IMR-90 (cell line): ENCODE measurements around the gene ZNF410. TPM values are rescaled to one million over a fixed set of nuclear protein-coding genes. Genes with fewer than 3 reads are reported as not detected.
"Not testable (repeated sequence)": the region's sequence is repeated elsewhere in the genome, so short reads cannot be mapped to it uniquely, and the experiment has no call there.

ENCODE experiments used
- ATAC-seq: fragments of 200-7000 bp; cut with Tn5 transposase; 2 replicates; pipeline ENCODE4 v1.9.1; 2020; ENCODE audit warnings: low read depth, mild to moderate bottlenecking, moderate library complexity
- BruUV-seq: library from RNA; stranded (reverse); fragments of 400-500 nt; replicated peaks from 2 replicates; lab custom pipeline; 2021; lab: Mats Ljungman, UMichigan
- CTCF ChIA-PET: fragments of 300-600 bp; formaldehyde crosslinking; extraction: SDS; loops from one replicate; lab custom pipeline; 2021; ENCODE audit warnings: antibody characterized with exemption; lab: Yijun Ruan, JAX
- POLR2A ChIA-PET: fragments of 300-600 bp; sonication (Branson Sonifier 250); formaldehyde crosslinking; loops from one replicate; lab custom pipeline; 2022; ENCODE audit warnings: antibody characterized with exemption; ENCODE audit not compliant: unreplicated experiment; lab: Charles Lee
- DNase-seq: peaks from one replicate; pipeline ENCODE4 v3.0.0; 2013
- H2AFZ ChIP-seq: replicated peaks from 2 replicates; pipeline ENCODE3; 2013; ENCODE audit warnings: low read length, mild to moderate bottlenecking; ENCODE audit not compliant: poor library complexity
- H2AK5ac ChIP-seq: 2 replicates; pipeline ENCODE4 v1.6.1; 2013; ENCODE audit warnings: low read depth, low read length, inconsistent platforms
- H2AK9ac ChIP-seq: replicated peaks from 2 replicates; pipeline ENCODE3; 2013; ENCODE audit warnings: mild to moderate bottlenecking, low read depth, low read length, moderate library complexity; ENCODE audit not compliant: poor library complexity
- H2BK120ac ChIP-seq: 2 replicates; pipeline ENCODE4 v1.6.1; 2013; ENCODE audit warnings: low read depth, low read length, inconsistent platforms
- H2BK15ac ChIP-seq: 3 replicates; pipeline ENCODE4 v1.6.1; 2013; ENCODE audit warnings: low read depth, low read length, inconsistent platforms
- H2BK20ac ChIP-seq: 2 replicates; pipeline ENCODE4 v1.6.1; 2013; ENCODE audit warnings: low read depth, mild to moderate bottlenecking, inconsistent platforms, low read length, moderate library complexity
- H2BK5ac ChIP-seq: 2 replicates; pipeline ENCODE4 v1.6.1; 2013; ENCODE audit warnings: mild to moderate bottlenecking, low read depth, low read length, inconsistent platforms; ENCODE audit not compliant: poor library complexity, severe bottlenecking
- H3K14ac ChIP-seq: replicated peaks from 2 replicates; pipeline ENCODE4 v1.6.1; 2013; ENCODE audit warnings: low read depth, low read length, inconsistent platforms
- H3K18ac ChIP-seq: 2 replicates; pipeline ENCODE4 v1.6.1; 2013; ENCODE audit warnings: low read depth, low read length, control low read depth
- H3K23ac ChIP-seq: 2 replicates; pipeline ENCODE4 v1.6.1; 2013; ENCODE audit warnings: low read depth, low read length, inconsistent platforms
- H3K27ac ChIP-seq: 2 replicates; pipeline ENCODE4 v1.5.1; 2013; ENCODE audit warnings: mild to moderate bottlenecking, control low read depth, low read length; ENCODE audit not compliant: insufficient read depth
- H3K27me3 ChIP-seq: 2 replicates; pipeline ENCODE4 v1.6.1; 2013; ENCODE audit warnings: low read length; ENCODE audit not compliant: control insufficient read depth, insufficient read depth
- H3K36me3 ChIP-seq: 2 replicates; pipeline ENCODE4 v1.6.1; 2013; ENCODE audit warnings: low read length, mixed read lengths; ENCODE audit not compliant: control insufficient read depth, insufficient read depth
- H3K4ac ChIP-seq: 2 replicates; pipeline ENCODE4 v1.6.1; 2013; ENCODE audit warnings: low read depth, low read length, inconsistent platforms
- H3K4me1 ChIP-seq: 2 replicates; pipeline ENCODE4 v1.6.1; 2013; ENCODE audit warnings: low read length, mixed read lengths; ENCODE audit not compliant: control insufficient read depth, insufficient read depth
- H3K4me2 ChIP-seq: 2 replicates; pipeline ENCODE4 v1.6.1; 2013; ENCODE audit warnings: low read depth, mild to moderate bottlenecking, control low read depth, low read length, moderate library complexity
- H3K4me3 ChIP-seq: 2 replicates; pipeline ENCODE4 v1.5.1; 2013; ENCODE audit warnings: low read depth, mild to moderate bottlenecking, control low read depth, low read length, moderate library complexity; ENCODE audit not compliant: insufficient read depth
- H3K56ac ChIP-seq: 2 replicates; pipeline ENCODE4 v1.6.1; 2013; ENCODE audit warnings: low read length, inconsistent platforms; ENCODE audit not compliant: insufficient read depth; ENCODE audit errors: extremely low read depth
- H3K79me1 ChIP-seq, 2 experiments: 2 replicates each; pipeline ENCODE4 v1.6.1; 2013; ENCODE audit warnings: low read length in 2 of 2, inconsistent platforms in 1 of 2, low read depth in 1 of 2
- H3K9ac ChIP-seq: 2 replicates; pipeline ENCODE4 v1.6.1; 2013; ENCODE audit warnings: low read depth, low read length, control low read depth
- H3K9me1 ChIP-seq: 2 replicates; pipeline ENCODE4 v1.6.1; 2013; ENCODE audit warnings: low read length, inconsistent platforms; ENCODE audit not compliant: insufficient read depth
- H3K9me3 ChIP-seq: 2 replicates; pipeline ENCODE4 v1.6.1; 2013; ENCODE audit warnings: low read length; ENCODE audit not compliant: control insufficient read depth, insufficient read depth
- H4K20me1 ChIP-seq: 2 replicates; pipeline ENCODE4 v1.6.1; 2013; ENCODE audit warnings: low read length, inconsistent platforms; ENCODE audit not compliant: insufficient read depth
- H4K5ac ChIP-seq: 2 replicates; pipeline ENCODE4 v1.6.1; 2013; ENCODE audit warnings: mild to moderate bottlenecking, low read depth, low read length, control low read depth
- H4K8ac ChIP-seq, 2 experiments: 2 replicates each; pipeline ENCODE4 v1.6.1; 2013; ENCODE audit warnings: low read depth in 2 of 2, low read length in 2 of 2, control low read depth in 1 of 2, inconsistent platforms in 1 of 2
- H4K91ac ChIP-seq: 2 replicates; pipeline ENCODE4 v1.6.1; 2013; ENCODE audit warnings: low read depth, low read length, inconsistent platforms; ENCODE audit not compliant: insufficient read depth
- FOS ChIP-seq: fragments of 150-350 bp; IDR thresholded peaks from 2 replicates; pipeline ENCODE4 v1.6.1; 2016; ENCODE audit warnings: low read depth, low read length
- RCOR1 ChIP-seq: IDR thresholded peaks from 2 replicates; pipeline ENCODE4 v1.6.1; 2012; ENCODE audit warnings: mild to moderate bottlenecking, low read length, improper control_type of control experiment; ENCODE audit not compliant: insufficient replicate concordance
- SMC3 ChIP-seq: fragments of 150-350 bp; IDR thresholded peaks from 2 replicates; pipeline ENCODE4 v1.6.1; 2016; ENCODE audit warnings: low read depth, mild to moderate bottlenecking, antibody characterized with exemption, low read length, moderate library complexity
- WGBS, 2 experiments: methylation state at CpG; one replicate each; pipeline versions ENCODE4 v1.1.5 to v1.1.7; 2013; ENCODE audit warnings: missing lambda C conversion rate in 2 of 2; ENCODE audit not compliant: insufficient read length in 1 of 2; ENCODE audit errors: extremely low coverage in 2 of 2; 5-methylcytosine and 5-hydroxymethylcytosine counted together
- dilution Hi-C: fragments of 300-500 bp; cut with HindIII; formaldehyde crosslinking; loops from one replicate; pipeline ENCODE4 v1.14.3; 2018; ENCODE audit warnings: low sequenced_read_pairs; ENCODE audit not compliant: unreplicated experiment
- in situ Hi-C: fragments of 300-500 bp; cut with MboI; formaldehyde crosslinking; loops from 3 replicates; pipeline ENCODE4 v1.14.3; 2019; ENCODE audit warnings: low sequenced_read_pairs, inconsistent platforms, mixed read lengths
- intact Hi-C: fragments of 100-400 bp; cut with micrococcal nuclease; formaldehyde crosslinking; loops from 2 replicates; pipeline ENCODE4 v1.10.0; 2022
- polyA plus RNA-seq, 3 experiments: library from polyadenylated mRNA; depleted of rRNA; stranded (reverse); fragments of >200 nt; gene quantifications; 2 replicates each; pipeline ENCODE4 v1.2.3, GENCODE V29; 2012; ENCODE audit warnings: low replicate concordance in 1 of 3
- total RNA-seq: library from RNA; depleted of rRNA; stranded (reverse); fragments of >200 nt; gene quantifications from 2 replicates; pipeline ENCODE4 v1.2.3, GENCODE V29; 2012
- TF ChIP-seq, protein P1 (sequence below): conservative IDR thresholded peaks from 2 replicates; pipeline ENCODE4 v1.5.1; 2012; ENCODE audit warnings: mild to moderate bottlenecking, low read depth, low read length, improper control_type of control experiment

ZNF410 gene
- total and polyA plus RNA-seq, 2 of the 4 experiments (the other 2 are of a cell fraction): 27.9 to 89.1 TPM

DNA sequence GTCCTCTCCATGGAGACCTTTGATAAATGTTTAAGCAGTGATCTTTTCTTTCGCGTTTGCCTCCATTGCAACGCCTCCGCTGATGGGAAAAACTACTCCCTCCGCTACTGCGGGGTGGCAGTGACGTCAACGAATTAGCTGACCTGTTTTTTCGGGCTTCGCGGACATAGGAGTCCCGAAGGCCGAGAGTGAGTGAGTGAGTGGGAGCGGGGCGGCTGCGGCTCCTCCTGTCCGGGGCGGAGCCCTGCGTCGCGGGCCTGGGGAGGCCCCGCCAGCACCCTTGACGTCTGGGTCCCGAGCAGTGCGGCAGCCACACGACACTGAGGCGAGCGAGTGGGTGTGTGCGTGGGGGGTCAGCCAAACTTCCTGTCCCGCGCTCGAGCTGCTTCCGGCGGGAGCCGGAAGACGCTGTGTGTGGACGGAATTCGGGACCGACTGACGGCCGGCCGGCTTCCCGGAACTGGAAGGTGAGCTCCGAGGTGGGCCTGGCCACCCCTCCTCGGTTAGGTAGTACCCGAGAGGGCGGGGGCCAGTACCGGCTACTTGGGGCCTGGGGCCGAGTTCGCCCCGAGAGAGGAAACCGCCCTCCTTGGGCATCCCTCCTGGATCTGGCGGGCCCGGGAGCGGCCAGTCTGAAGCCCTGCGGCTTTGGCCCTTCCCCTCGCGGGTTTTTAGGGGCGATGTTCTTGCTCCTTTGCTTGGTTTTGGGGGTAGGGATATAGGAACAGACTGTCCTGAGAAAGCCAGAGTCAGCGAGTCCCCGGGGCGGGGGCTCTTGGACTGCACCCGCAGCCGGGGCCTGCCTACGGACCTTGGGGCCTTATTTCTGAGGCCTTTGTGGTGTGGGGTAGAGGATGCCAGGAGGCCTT lies at the start of gene ZNF410 (continued):
- TF ChIP-seq SMC3: 0 out of 2 replicates have a peak, but pooled peaks have one; percentile 16
- TF ChIP-seq FOS: peak; percentile 49; the same call in 1 of the 2 replicates
- TF ChIP-seq, protein P1, sequence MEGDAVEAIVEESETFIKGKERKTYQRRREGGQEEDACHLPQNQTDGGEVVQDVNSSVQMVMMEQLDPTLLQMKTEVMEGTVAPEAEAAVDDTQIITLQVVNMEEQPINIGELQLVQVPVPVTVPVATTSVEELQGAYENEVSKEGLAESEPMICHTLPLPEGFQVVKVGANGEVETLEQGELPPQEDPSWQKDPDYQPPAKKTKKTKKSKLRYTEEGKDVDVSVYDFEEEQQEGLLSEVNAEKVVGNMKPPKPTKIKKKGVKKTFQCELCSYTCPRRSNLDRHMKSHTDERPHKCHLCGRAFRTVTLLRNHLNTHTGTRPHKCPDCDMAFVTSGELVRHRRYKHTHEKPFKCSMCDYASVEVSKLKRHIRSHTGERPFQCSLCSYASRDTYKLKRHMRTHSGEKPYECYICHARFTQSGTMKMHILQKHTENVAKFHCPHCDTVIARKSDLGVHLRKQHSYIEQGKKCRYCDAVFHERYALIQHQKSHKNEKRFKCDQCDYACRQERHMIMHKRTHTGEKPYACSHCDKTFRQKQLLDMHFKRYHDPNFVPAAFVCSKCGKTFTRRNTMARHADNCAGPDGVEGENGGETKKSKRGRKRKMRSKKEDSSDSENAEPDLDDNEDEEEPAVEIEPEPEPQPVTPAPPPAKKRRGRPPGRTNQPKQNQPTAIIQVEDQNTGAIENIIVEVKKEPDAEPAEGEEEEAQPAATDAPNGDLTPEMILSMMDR: no peak
- TF ChIP-seq RCOR1: peak; percentile 9

DNA sequence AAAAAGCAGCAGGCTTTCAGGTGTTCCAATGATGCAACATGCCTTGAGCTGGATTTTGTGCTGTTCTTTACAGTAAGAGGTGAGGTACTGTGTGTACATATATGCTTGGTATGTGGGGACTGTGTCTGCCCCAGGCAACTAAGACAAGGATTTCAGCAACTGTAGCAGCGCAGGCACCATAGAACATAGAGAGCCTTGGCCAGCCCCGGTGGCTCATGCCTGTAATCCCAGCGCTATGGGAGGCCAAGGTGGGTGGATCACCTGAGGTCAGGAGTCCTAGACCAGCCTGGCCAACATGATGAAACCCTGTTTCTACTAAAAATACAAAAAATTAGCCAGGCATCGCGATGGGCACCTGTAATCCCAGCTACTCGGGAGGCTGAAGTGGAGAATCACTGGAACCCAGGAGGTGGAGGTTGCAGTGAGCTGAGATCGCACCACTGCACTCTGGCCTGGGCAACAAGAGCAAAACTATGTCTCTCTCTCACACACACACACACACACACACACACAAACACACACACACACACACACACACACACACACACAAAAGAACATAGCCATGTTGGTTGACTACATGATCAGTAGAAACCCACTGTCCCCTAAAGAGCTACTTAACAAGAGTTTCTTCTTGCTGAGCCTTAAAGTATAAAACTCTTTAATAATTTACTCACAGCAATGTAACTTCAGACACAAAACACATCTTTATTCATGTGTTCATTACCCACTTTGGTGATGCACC lies 48.2 kb upstream of the ZNF410 start:
- no CpG with 5 or more reads among the region's 7 CpGs for WGBS, 2 experiments

More for the DNA sequence above, 48.2 kb upstream of the ZNF410 start:
- H2BK20ac ChIP-seq, H3K27ac ChIP-seq, BruUV-seq, dilution Hi-C loops, H3K56ac ChIP-seq, H4K91ac ChIP-seq, H4K20me1 ChIP-seq, H3K79me1 ChIP-seq, H4K5ac ChIP-seq, H3K9me1 ChIP-seq, H2AFZ ChIP-seq, H2BK5ac ChIP-seq, H4K8ac ChIP-seq, H3K9ac ChIP-seq, H2BK120ac ChIP-seq, H3K18ac ChIP-seq, H3K4me1 ChIP-seq, H3K36me3 ChIP-seq, H3K9me3 ChIP-seq, in situ Hi-C loops, ATAC-seq, POLR2A ChIA-PET, H3K4me3 ChIP-seq, DNase-seq, H2AK9ac ChIP-seq, H3K4me2 ChIP-seq, CTCF ChIA-PET, H3K14ac ChIP-seq, H3K23ac ChIP-seq, H3K4ac ChIP-seq, H2BK15ac ChIP-seq, intact Hi-C loops, H2AK5ac ChIP-seq, H3K27me3 ChIP-seq: not testable (repeated sequence)
